Measurements from ENCODE around the gene DNM3. TPM values are rescaled to one million over a fixed set of nuclear protein-coding genes. Genes with fewer than 3 reads are reported as not detected.

The DNM3 gene
- total and polyA plus RNA-seq, 2 donors (not counting 3 experiments of a cell fraction or from before 2014, with no cell fraction given): 1.4 to 2.5 TPM

GRCh38 chr1:171849245-171849898 is 8.1 kb downstream of the DNM3 start:
- ChIA-PET POLR2A (no interaction called here), CTCF (no interaction called here)
- H2AFZ ChIP-seq (ENCODE audit: low read depth, low read length): no peak overlapping the region
- dilution Hi-C loops (cut with MboI; ENCODE audit: extremely low pct_ligation_motif_present, low sequenced_read_pairs): no loop called here
- no peaks in the 10 kb centered on the region for H3K9me1 ChIP-seq (replicated peaks; ENCODE audit: control insufficient read depth, extremely low read depth, insufficient read depth, low read length)
- no peaks in the 10 kb centered on the region for H3K79me2 ChIP-seq (ENCODE audit: control insufficient read depth, insufficient read depth, low read length)
- FAIRE-seq (no peak), DNase-seq (ENCODE audit: low read depth, low spot score) (no peak)
- intact Hi-C loops (cut with micrococcal nuclease): no loop called here
- H3K27ac ChIP-seq (ENCODE audit: insufficient read depth, low read depth, low read length): no peak overlapping the region
- no TSS peak for BruUV-seq (replicated peaks)
- H3K9me3 ChIP-seq (replicated peaks; ENCODE audit: control insufficient read depth, insufficient read depth, low read length): no peaks in the 10 kb centered on the region
- H4K20me1 ChIP-seq (replicated peaks; ENCODE audit: control insufficient read depth, extremely low read depth, insufficient read depth, low read length): no peaks in the 10 kb centered on the region
- H3K4me1 ChIP-seq (ENCODE audit: control insufficient read depth, extremely low read depth, insufficient read depth, low read length): no peaks in the 10 kb centered on the region
- no peak overlapping the region for H3K9ac ChIP-seq (replicated peaks; ENCODE audit: extremely low read depth, insufficient read depth, low read length)
- no peak overlapping the region for H3K4me2 ChIP-seq (ENCODE audit: insufficient read depth, low read length)
- H3K27me3 ChIP-seq (ENCODE audit: control insufficient read depth in 2 of 2, insufficient read depth in 2 of 2, low read length in 2 of 2): no peaks in the 10 kb centered on the region
- H3K36me3 ChIP-seq (ENCODE audit: control insufficient read depth in 2 of 2, extremely low read depth in 1 of 2, insufficient read depth in 2 of 2, low read length in 2 of 2): no peaks in the 10 kb centered on the region
- H3K4me3 ChIP-seq (replicated peaks in 1 of 3; ENCODE audit: insufficient read depth in 1 of 3, low read depth in 1 of 3, low read length in 3 of 3): no peak overlapping the region
- TF ChIP-seq FOS (IDR thresholded peaks at IDR 0.05; ENCODE audit: borderline replicate concordance, insufficient read depth, low read length): no peak
- TF ChIP-seq GATA2 (IDR thresholded peaks at IDR 0.05; ENCODE audit: insufficient read depth, insufficient read length, low read depth, low read length): no peak
- TF ChIP-seq, protein P1, sequence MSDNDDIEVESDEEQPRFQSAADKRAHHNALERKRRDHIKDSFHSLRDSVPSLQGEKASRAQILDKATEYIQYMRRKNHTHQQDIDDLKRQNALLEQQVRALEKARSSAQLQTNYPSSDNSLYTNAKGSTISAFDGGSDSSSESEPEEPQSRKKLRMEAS (IDR thresholded peaks at IDR 0.05; ENCODE audit: insufficient read depth, insufficient read length): no peak
- TF ChIP-seq POLR2AphosphoS5 (IDR thresholded peaks at IDR 0.05; ENCODE audit: insufficient read depth, low read depth, low read length): no peak
- no peak for TF ChIP-seq MYC (IDR thresholded peaks at IDR 0.05; ENCODE audit: low read depth, low read length)
- TF ChIP-seq JUN (IDR thresholded peaks at IDR 0.05; ENCODE audit: borderline replicate concordance, insufficient read depth, insufficient read length, low read depth): no peak
- TF ChIP-seq POLR2A (IDR thresholded peaks at IDR 0.05; ENCODE audit: low read depth, low read length): no peak
